Activated T-helper 2 cell treated with anti-CD3 and anti-CD28 coated beads, Interferon-gamma antibody, Interleukin-2, Interleukin-4, amounts not matched to agents 10 μg/mL and 5 μg/mL and 100 μg/mL, durations not matched to agents 14 hours and 24 hours and 36 hours (primary cell): ENCODE data around the gene ADGRL3. TPM values are rescaled to one million over a fixed set of nuclear protein-coding genes. Genes with fewer than 3 reads are reported as not detected.
"Not testable (repeated sequence)": the region's sequence is repeated elsewhere in the genome, so short reads cannot be mapped to it uniquely, and the experiment has no call there.

Source experiments
- DNase-seq: peaks from one replicate; pipeline ENCODE4 v3.0.0; 2021; ENCODE audit warnings: low spot score
- H3K27ac Mint-ChIP-seq: one replicate; pipeline ENCODE4 v1.8.0; 2021; ENCODE audit warnings: mixed read lengths
- H3K27me3 Mint-ChIP-seq: one replicate; pipeline ENCODE4 v1.8.0; 2021; ENCODE audit warnings: low read depth, mixed read lengths
- H3K36me3 Mint-ChIP-seq: one replicate; pipeline ENCODE4 v1.8.0; 2021; ENCODE audit warnings: low read depth, mixed read lengths
- H3K4me1 Mint-ChIP-seq: one replicate; pipeline ENCODE4 v1.8.0; 2021; ENCODE audit warnings: low read depth, mixed read lengths
- H3K4me3 Mint-ChIP-seq: one replicate; pipeline ENCODE4 v1.8.0; 2021; ENCODE audit warnings: low read depth, mild to moderate bottlenecking, moderate library complexity, mixed read lengths
- H3K9me3 Mint-ChIP-seq: one replicate; pipeline ENCODE4 v1.8.0; 2021; ENCODE audit warnings: mixed read lengths
- intact Hi-C: fragments of 100-400 bp; cut with micrococcal nuclease; formaldehyde crosslinking; loops from one replicate; pipeline ENCODE4 v1.15.1; 2023
- total RNA-seq: library from RNA; stranded (reverse); gene quantifications from 2 replicates; pipeline ENCODE4 v1.2.3, GENCODE V29; 2022

ADGRL3 gene
- total RNA-seq, 1 donor from 2014 or later, result not detected

- no peaks in the 10 kb centered on the region for H3K36me3 Mint-ChIP-seq
- H3K4me3 Mint-ChIP-seq, result no peak overlapping the region
- H3K27me3 Mint-ChIP-seq, result no peaks in the 10 kb centered on the region
- no peaks in the 10 kb centered on the region for H3K4me1 Mint-ChIP-seq
- DNase-seq, result no peak
- intact Hi-C loops, result no loop called here
- no peak overlapping the region for H3K27ac Mint-ChIP-seq
- no peaks in the 10 kb centered on the region for H3K9me3 Mint-ChIP-seq
Measured at GRCh38 chr4:61851126-61851525, 651.0 kb downstream of the ADGRL3 start.

DNA sequence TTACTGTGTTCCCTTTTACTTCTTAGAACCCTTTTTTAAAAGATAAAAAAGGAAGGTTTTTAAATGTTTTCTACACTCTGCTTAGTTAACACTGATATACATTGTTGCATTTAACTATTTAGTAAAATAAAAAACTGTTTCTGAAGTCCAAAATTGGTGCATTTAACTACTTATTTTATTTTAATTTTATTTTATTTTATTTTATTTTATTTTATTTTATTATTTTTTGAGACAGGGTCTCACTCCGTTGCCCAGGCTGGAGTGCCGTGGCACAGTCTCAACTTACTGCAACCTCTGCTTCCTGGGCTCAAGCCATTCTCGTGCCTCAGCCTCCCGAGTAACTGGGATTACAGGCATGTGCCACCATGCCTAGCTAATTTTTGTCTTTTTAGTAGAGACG lies 652.0 kb downstream of the ADGRL3 start:
- intact Hi-C loops, H3K4me1 Mint-ChIP-seq, H3K36me3 Mint-ChIP-seq: not testable (repeated sequence)

GRCh38 chr4:61853041-61853440 lies 652.9 kb downstream of the ADGRL3 start:
- no peak overlapping the region for H3K4me3 Mint-ChIP-seq

More for the DNA sequence above, 652.0 kb downstream of the ADGRL3 start:
- H3K4me3 Mint-ChIP-seq, DNase-seq, H3K27me3 Mint-ChIP-seq, H3K27ac Mint-ChIP-seq, H3K9me3 Mint-ChIP-seq: not testable (repeated sequence)

GRCh38 chr4:61860376-61860775 lies 660.2 kb downstream of the ADGRL3 start:
- no peaks in the 10 kb centered on the region for H3K4me1 Mint-ChIP-seq
- intact Hi-C loops, result no loop called here

More at GRCh38 chr4:61853041-61853440, 652.9 kb downstream of the ADGRL3 start:
- intact Hi-C loops, result no loop called here
- DNase-seq, result no peak
- H3K4me1 Mint-ChIP-seq, result no peaks in the 10 kb centered on the region
- no peak overlapping the region for H3K27ac Mint-ChIP-seq
- H3K36me3 Mint-ChIP-seq, result no peaks in the 10 kb centered on the region
- H3K9me3 Mint-ChIP-seq, result peaks cover 10% of the 10 kb centered on the region
- H3K27me3 Mint-ChIP-seq, result no peaks in the 10 kb centered on the region

DNA sequence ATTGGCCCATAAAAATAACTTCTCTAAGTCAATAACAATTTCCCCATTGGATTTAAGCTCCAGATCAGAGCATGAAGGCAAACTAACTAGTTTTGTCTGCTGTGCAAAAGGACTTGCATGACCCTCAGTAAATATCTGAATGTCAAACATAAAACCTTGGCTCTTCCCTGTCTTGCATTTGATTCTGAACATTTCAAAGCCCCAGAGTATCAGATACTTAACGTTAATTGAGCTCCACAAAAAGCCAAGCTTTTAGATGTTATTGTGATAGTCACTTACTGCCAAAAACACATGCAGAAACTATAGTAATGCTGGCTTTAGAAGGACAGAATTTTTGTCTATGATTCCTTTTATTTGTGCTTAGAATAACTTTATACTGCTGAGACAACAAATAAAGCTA lies 664.2 kb downstream of the ADGRL3 start:
- DNase-seq, result no peak
- intact Hi-C loops, result no loop called here
- peaks cover 21% of the 10 kb centered on the region for H3K9me3 Mint-ChIP-seq
- H3K4me3 Mint-ChIP-seq, result no peak overlapping the region
- H3K4me1 Mint-ChIP-seq, result no peaks in the 10 kb centered on the region
- H3K27ac Mint-ChIP-seq, result no peak overlapping the region
- H3K36me3 Mint-ChIP-seq, result no peaks in the 10 kb centered on the region
- H3K27me3 Mint-ChIP-seq, result no peaks in the 10 kb centered on the region

More at GRCh38 chr4:61860376-61860775, 660.2 kb downstream of the ADGRL3 start:
- Mint-ChIP-seq H3K36me3 (no peaks in the 10 kb centered on the region), H3K27me3 (no peaks in the 10 kb centered on the region), H3K9me3 (peaks cover 27% of the 10 kb centered on the region), H3K4me3 (no peak overlapping the region), H3K27ac (no peak overlapping the region)
- DNase-seq, result no peak

- no peaks in the 10 kb centered on the region for H3K36me3 Mint-ChIP-seq
- no peak overlapping the region for H3K4me3 Mint-ChIP-seq
- no peaks in the 10 kb centered on the region for H3K4me1 Mint-ChIP-seq
- H3K27me3 Mint-ChIP-seq, result no peaks in the 10 kb centered on the region
- DNase-seq, result no peak
- intact Hi-C loops, result no loop called here
- H3K27ac Mint-ChIP-seq, result no peak overlapping the region
- H3K9me3 Mint-ChIP-seq, result peaks cover 8% of the 10 kb centered on the region
Measured at GRCh38 chr4:61866378-61867030, 666.4 kb downstream of the ADGRL3 start.

DNA sequence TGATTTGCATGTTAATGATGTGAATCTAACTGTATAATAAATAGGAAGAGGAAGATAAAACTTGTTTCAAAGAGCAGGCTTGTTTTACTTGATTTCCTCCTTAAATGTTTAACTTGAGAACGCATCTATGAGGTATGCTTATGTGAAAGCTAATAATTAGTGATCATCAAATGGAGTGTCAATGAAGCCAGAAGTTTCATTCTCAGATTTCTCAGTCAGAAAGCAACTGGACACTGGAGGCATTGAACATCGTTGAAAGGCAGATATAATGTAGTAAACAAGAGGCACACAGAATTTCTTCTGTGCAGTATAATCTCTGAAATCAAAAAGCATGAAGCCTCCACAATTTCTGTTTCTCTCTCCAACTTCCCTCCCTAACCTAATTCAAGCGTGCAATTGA lies 672.9 kb downstream of the ADGRL3 start:
- H3K36me3 Mint-ChIP-seq, result no peaks in the 10 kb centered on the region
- DNase-seq, result no peak
- peaks cover 15% of the 10 kb centered on the region for H3K9me3 Mint-ChIP-seq
- no peak overlapping the region for H3K4me3 Mint-ChIP-seq
- H3K27me3 Mint-ChIP-seq, result no peaks in the 10 kb centered on the region
- H3K27ac Mint-ChIP-seq, result no peak overlapping the region
- intact Hi-C loops, result no loop called here
- no peaks in the 10 kb centered on the region for H3K4me1 Mint-ChIP-seq

DNA sequence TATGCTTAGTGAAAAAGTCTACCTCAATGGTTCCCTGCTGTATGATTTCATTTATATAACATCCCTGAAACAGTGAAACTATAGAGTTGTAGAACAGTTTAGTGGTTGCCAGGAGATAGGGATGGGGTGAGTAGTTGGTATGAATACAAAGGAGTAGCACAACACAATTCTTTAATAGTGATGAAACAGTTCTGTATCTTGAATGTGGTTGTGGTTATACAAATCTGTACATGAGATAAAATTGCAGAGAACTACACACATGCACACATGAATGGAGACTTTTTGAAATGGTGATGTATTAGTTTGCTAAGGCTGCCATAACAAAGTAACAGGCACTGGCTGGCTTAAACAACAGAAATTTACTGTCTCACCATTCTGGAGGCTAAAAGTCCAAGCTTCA lies 677.1 kb downstream of the ADGRL3 start:
- no peaks in the 10 kb centered on the region for H3K36me3 Mint-ChIP-seq
- no peak overlapping the region for H3K27ac Mint-ChIP-seq
- no peak overlapping the region for H3K4me3 Mint-ChIP-seq
- no peaks in the 10 kb centered on the region for H3K27me3 Mint-ChIP-seq
- intact Hi-C loops, result no loop called here
- peaks cover 14% of the 10 kb centered on the region for H3K9me3 Mint-ChIP-seq
- DNase-seq, result no peak
- no peaks in the 10 kb centered on the region for H3K4me1 Mint-ChIP-seq

DNA sequence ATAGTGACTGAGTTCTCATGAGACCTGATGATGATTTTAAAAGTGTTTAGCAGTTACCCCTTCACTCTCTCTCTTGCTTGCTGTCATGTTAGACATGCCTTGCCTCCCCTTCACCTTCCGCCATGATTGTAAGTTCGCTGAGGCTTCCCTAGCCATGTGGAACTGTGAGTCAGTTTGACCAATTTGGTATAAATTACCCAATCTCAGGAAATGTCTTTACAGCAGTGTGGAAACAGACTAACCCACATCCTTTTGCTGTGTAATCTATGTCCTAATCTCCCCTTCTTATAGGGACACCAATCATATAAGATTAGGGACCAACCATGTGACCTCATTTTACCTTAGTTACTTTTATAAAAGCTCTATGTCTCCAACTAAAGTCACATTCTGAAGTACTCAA lies 677.8 kb downstream of the ADGRL3 start:
- no peak overlapping the region for H3K4me3 Mint-ChIP-seq
- no peak overlapping the region for H3K27ac Mint-ChIP-seq
- H3K36me3 Mint-ChIP-seq, result no peaks in the 10 kb centered on the region
- peaks cover 19% of the 10 kb centered on the region for H3K9me3 Mint-ChIP-seq
- no peaks in the 10 kb centered on the region for H3K4me1 Mint-ChIP-seq
- intact Hi-C loops, result no loop called here
- no peaks in the 10 kb centered on the region for H3K27me3 Mint-ChIP-seq
- no peak for DNase-seq

- Mint-ChIP-seq H3K27ac (no peak overlapping the region), H3K36me3 (no peaks in the 10 kb centered on the region), H3K4me1 (no peaks in the 10 kb centered on the region), H3K9me3 (peaks cover 15% of the 10 kb centered on the region), H3K27me3 (no peaks in the 10 kb centered on the region), H3K4me3 (no peak overlapping the region)
- no peak for DNase-seq
- intact Hi-C loops, result no loop called here
Measured at GRCh38 chr4:61882381-61882780, 682.3 kb downstream of the ADGRL3 start.

GRCh38 chr4:61886131-61886530 lies 686.0 kb downstream of the ADGRL3 start:
- Mint-ChIP-seq H3K9me3 (peaks cover 25% of the 10 kb centered on the region), H3K4me1 (no peaks in the 10 kb centered on the region), H3K4me3 (no peak overlapping the region), H3K27me3 (no peaks in the 10 kb centered on the region), H3K27ac (no peak overlapping the region), H3K36me3 (no peaks in the 10 kb centered on the region)
- intact Hi-C loops, result no loop called here
- DNase-seq, result no peak

- no peak overlapping the region for H3K4me3 Mint-ChIP-seq
- peaks cover 14% of the 10 kb centered on the region for H3K9me3 Mint-ChIP-seq
- intact Hi-C loops, result no loop called here
Measured at GRCh38 chr4:61889117-61889516, 689.0 kb downstream of the ADGRL3 start.

GRCh38 chr4:61890321-61890720 lies 690.2 kb downstream of the ADGRL3 start:
- no peak for DNase-seq
- Mint-ChIP-seq H3K4me3 (no peak overlapping the region), H3K27ac (no peak overlapping the region), H3K9me3 (peaks cover 14% of the 10 kb centered on the region), H3K27me3 (no peaks in the 10 kb centered on the region), H3K4me1 (no peaks in the 10 kb centered on the region), H3K36me3 (no peaks in the 10 kb centered on the region)
- intact Hi-C loops, result no loop called here

More at GRCh38 chr4:61889117-61889516, 689.0 kb downstream of the ADGRL3 start:
- Mint-ChIP-seq H3K36me3 (no peaks in the 10 kb centered on the region), H3K4me1 (no peaks in the 10 kb centered on the region), H3K27me3 (no peaks in the 10 kb centered on the region), H3K27ac (no peak overlapping the region)
- DNase-seq, result no peak

DNA sequence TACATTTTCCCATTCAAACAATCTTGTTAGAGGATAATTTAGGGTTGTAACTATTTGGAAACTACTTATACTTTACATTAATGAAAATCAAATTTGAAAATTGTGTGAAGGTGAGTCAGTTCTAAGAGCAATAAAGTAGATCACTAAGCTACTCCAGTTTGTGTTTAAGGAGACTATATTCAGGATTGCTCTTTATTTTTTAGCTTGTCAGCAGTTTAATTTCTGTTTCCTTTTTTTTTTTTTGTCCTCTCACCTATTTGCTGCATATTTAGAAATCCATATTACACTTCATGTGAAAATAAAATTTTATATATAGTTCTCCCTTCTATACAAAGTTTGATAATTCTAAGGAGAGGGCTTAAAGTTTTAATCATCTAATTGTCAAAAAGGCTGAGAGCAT lies 691.8 kb downstream of the ADGRL3 start:
- Mint-ChIP-seq H3K36me3 (no peaks in the 10 kb centered on the region), H3K4me1 (no peaks in the 10 kb centered on the region), H3K4me3 (no peak overlapping the region), H3K9me3 (peaks cover 10% of the 10 kb centered on the region), H3K27ac (no peak overlapping the region), H3K27me3 (no peaks in the 10 kb centered on the region)
- no peak for DNase-seq
- intact Hi-C loops, result no loop called here
